ENCODE data around the gene WNT2. TPM values are rescaled to one million over a fixed set of nuclear protein-coding genes. Genes with fewer than 3 reads are reported as not detected.

Gene WNT2
- total RNA-seq, 2 experiments from 2014 or later = not detected

DNA sequence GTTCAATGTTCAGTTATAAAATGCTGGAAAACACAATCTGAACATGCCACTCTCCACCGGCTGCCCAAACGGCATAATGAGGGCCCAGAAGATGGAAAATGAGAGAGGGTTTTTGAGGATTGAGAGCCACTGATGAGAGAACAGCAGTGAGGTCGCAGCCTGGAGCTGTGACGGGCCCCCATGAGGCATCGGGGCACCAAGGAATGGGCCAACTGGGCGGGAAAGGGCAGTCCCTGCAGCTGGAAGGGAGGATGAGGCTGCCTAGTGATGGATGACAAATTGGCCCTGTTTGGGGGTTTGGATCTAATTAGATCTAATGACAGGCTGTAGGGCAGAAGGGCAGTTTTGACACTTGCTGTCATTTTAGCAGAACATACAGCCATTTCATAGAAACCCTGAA lies 39.1 kb downstream of the WNT2 start:
- H3K4me1 Mint-ChIP-seq = no peaks in the 10 kb centered on the region
- DNase-seq = no peak
- no peak overlapping the region for H3K4me3 Mint-ChIP-seq
- H3K9me3 Mint-ChIP-seq = no peaks in the 10 kb centered on the region
- H3K27me3 Mint-ChIP-seq = no peaks in the 10 kb centered on the region
- no peaks in the 10 kb centered on the region for H3K36me3 Mint-ChIP-seq
- ATAC-seq (ENCODE audit: low read depth) = no peak
- POLR2A ChIA-PET = no interaction called here
- H3K27ac Mint-ChIP-seq = no peak overlapping the region

DNA sequence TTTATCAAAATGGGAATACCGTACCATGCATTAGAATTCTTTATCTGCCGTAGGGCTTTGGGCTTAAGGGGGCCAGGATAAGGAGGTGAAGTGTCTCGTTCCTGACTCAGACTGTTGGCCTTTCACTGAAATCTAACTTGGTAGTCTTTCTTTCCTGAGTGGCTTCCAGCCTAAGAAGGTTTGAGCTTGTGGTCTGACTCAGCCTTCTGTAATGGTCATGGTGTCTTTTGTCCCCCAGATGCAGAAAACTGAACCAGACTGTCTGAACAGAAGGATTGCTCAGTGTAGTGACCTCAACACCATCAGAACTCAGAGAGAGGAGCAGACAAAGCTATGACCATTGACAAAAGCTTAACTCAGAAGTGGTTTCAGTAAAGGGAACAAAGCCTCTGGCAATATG lies 39.5 kb downstream of the WNT2 start:
- H3K27ac Mint-ChIP-seq = no peak overlapping the region
- H3K4me3 Mint-ChIP-seq = no peak overlapping the region
- POLR2A ChIA-PET = no interaction called here
- no peaks in the 10 kb centered on the region for H3K9me3 Mint-ChIP-seq
- no peaks in the 10 kb centered on the region for H3K4me1 Mint-ChIP-seq
- ATAC-seq (ENCODE audit: low read depth) = no peak
- no peak for DNase-seq
- H3K36me3 Mint-ChIP-seq = no peaks in the 10 kb centered on the region
- no peaks in the 10 kb centered on the region for H3K27me3 Mint-ChIP-seq

DNA sequence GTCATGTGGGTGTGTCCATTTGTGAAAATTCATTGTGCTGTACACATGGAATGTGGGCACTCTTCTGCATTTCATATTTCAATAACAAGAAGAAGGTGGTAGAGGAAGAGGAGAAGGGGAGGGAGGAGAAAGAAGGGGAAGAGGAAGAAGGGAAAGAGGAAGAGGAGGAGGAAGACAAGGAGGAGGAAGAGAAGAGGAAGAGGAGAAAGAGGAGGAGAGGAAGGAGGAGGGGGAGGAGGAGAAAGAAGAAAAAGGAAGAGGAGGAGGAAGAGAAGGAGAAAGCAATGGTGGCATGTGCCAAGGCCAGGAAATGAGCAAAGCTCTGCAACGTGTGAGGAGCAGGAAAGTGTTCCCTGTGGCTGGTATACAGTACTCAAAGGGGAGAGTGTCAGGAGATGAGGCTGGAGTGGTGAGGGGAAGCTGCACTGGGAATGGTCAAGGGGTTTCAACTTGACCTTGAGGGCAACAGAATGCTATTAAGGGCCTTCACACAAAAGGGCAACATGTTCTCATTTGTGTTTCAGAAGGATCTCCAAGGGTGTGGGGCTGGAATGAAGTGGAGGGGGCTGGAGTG lies 40.5 kb downstream of the WNT2 start:
- no peak for DNase-seq
- Mint-ChIP-seq H3K27ac (no peak overlapping the region), H3K36me3 (no peaks in the 10 kb centered on the region), H3K27me3 (no peaks in the 10 kb centered on the region), H3K4me1 (no peaks in the 10 kb centered on the region), H3K4me3 (no peak overlapping the region), H3K9me3 (no peaks in the 10 kb centered on the region)
- no peak for ATAC-seq (ENCODE audit: low read depth)
- POLR2A ChIA-PET = no interaction called here

DNA sequence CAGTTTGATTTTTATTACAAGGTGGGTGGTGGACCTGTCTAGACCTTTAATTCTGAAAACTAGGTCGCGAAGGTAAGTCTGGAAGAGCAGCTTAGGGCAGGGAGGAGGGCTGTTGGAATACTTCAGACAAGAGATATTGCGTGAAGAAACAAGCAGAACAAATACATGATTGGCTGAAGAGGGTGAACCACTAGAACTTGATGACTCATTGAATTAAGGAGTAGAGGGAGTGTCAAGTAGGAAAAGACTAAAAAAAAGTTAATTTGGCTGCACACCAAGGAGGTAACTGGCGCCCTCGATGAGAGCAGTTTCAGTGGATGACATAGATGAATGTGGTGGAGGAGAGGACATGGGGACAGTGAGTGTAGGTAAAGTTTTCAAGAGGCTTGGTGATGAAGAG lies 41.3 kb downstream of the WNT2 start:
- Mint-ChIP-seq H3K36me3 (no peaks in the 10 kb centered on the region), H3K4me1 (no peaks in the 10 kb centered on the region), H3K4me3 (no peak overlapping the region), H3K27me3 (no peaks in the 10 kb centered on the region), H3K27ac (no peak overlapping the region), H3K9me3 (no peaks in the 10 kb centered on the region)
- no peak for DNase-seq
- POLR2A ChIA-PET = no interaction called here
- no peak for ATAC-seq (ENCODE audit: low read depth)

DNA sequence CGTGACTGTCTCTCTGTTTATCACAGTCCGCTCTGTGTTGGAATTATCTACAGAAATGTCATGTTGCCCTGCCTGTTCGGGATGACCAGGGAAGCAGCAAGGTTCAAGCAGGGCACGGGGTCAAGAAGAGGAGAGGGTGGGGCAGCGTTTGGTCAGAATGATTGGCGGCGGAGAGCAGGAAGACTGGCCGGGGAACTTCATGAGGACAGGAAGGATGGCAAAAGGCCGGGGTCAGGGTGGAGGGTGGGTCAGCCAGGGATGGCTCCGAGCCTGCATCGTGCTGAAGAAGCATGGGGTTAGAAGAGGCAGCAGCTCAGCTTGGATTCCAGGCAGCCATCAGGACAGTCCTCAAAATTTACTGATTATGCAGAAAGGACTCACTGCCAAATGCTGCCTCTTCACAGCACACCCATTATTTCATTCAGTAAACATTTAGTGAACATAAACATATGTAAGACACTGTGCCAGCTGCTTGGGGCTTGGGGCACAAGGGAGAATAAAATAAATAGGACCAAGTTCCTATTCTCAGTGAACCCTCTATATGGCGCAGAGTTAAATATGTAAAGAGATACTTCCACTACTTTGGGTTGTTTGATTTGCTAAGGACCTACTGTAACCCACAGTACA lies 42.8 kb downstream of the WNT2 start:
- POLR2A ChIA-PET = no interaction called here
- no peaks in the 10 kb centered on the region for H3K9me3 Mint-ChIP-seq
- no peaks in the 10 kb centered on the region for H3K4me1 Mint-ChIP-seq
- H3K4me3 Mint-ChIP-seq = no peak overlapping the region
- DNase-seq = no peak
- H3K27ac Mint-ChIP-seq = no peak overlapping the region
- no peaks in the 10 kb centered on the region for H3K36me3 Mint-ChIP-seq
- no peaks in the 10 kb centered on the region for H3K27me3 Mint-ChIP-seq
- ATAC-seq (ENCODE audit: low read depth) = no peak

DNA sequence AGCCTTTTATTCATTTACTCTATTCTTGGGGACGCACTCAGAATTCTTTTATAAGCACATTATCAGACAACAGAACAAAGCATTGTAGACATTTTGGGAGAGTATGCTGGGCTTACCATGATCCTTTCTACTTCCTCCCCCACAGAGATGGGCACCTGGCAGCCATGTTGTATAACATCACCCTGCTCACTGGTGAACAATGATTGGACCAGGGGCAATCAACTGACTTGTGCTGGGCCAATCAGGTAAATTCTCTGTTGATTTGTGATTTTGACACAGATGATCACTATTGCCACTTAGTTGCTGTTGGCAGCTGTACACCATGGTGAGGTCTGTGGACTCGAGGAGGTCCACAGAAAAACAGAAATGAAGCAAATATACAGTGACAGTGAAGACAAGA lies 43.7 kb downstream of the WNT2 start:
- Mint-ChIP-seq H3K27me3 (no peaks in the 10 kb centered on the region), H3K36me3 (no peaks in the 10 kb centered on the region), H3K4me1 (no peaks in the 10 kb centered on the region), H3K9me3 (no peaks in the 10 kb centered on the region), H3K27ac (no peak overlapping the region), H3K4me3 (no peak overlapping the region)
- POLR2A ChIA-PET = no interaction called here
- ATAC-seq (ENCODE audit: low read depth) (no peak), DNase-seq (no peak)

DNA sequence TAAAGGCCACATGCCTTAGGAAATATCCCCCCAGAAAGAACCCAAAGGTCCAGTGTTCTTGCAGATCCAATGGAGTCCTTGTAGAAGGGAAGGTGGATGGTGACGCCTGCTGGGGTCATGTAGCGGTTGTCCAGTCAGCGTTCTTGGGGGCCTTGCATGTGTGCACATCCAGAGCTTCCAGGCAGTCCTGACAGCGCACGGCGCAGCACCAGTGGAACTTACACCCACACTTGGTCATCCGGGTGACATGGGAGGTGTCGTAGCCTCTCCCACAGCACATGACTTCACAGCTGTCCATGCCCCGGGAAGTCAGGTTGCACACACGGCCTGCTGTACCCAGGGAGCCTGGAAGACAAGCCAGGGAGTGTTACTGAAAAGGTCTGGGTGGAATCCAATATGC lies 44.8 kb downstream of the WNT2 start:
- DNase-seq = no peak
- no peak for ATAC-seq (ENCODE audit: low read depth)
- Mint-ChIP-seq H3K9me3 (no peaks in the 10 kb centered on the region), H3K36me3 (no peaks in the 10 kb centered on the region), H3K4me1 (no peaks in the 10 kb centered on the region), H3K27ac (no peak overlapping the region), H3K4me3 (no peak overlapping the region), H3K27me3 (no peaks in the 10 kb centered on the region)
- POLR2A ChIA-PET = no interaction called here

DNA sequence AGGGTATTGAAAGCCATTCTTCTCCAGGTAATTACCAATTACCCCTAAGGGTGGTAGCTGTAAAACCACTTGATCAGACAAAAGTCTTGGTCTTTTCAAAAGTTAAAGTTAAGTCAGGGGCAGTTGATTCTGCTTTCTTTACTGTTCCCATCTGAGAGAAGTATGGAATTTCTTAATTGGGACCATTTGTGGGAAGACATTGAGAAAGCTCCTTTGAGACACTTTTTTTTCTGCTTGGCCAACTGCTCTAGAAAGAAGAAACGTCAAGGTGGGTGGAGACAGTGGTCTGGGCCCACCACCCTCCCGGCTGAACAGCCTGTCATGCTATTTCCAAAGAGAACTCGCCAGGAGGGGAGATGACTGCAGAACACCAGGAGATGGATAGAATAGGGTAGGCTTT lies 45.3 kb downstream of the WNT2 start:
- Mint-ChIP-seq H3K27ac (no peak overlapping the region), H3K27me3 (peaks cover 3% of the 10 kb centered on the region), H3K36me3 (no peaks in the 10 kb centered on the region), H3K9me3 (no peaks in the 10 kb centered on the region), H3K4me1 (no peaks in the 10 kb centered on the region), H3K4me3 (no peak overlapping the region)
- POLR2A ChIA-PET = no interaction called here
- ATAC-seq (ENCODE audit: low read depth) (no peak), DNase-seq (no peak)

DNA sequence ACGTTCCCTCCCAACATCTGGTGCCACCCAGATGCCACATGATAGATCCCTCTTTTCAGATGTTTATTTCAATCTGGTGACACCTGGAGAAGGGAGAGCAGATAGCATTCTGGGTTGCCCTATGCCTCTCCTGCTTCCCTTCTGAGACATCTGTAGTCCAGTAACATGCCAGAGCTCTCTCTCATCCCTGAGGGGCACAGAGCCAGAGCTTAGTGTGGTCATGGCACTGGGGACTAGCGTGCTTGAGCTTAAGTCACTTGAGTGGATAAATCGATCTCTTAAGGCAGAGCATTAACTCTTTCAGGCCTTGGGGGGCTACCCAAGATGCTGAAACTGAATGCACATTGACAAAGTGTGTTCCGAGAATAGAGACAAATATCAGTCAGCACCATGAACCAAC lies 47.9 kb downstream of the WNT2 start:
- Mint-ChIP-seq H3K27ac (no peak overlapping the region), H3K4me3 (no peak overlapping the region), H3K36me3 (no peaks in the 10 kb centered on the region), H3K4me1 (no peaks in the 10 kb centered on the region), H3K9me3 (no peaks in the 10 kb centered on the region), H3K27me3 (peaks cover 5% of the 10 kb centered on the region)
- POLR2A ChIA-PET = no interaction called here
- DNase-seq (no peak), ATAC-seq (ENCODE audit: low read depth) (no peak)

DNA sequence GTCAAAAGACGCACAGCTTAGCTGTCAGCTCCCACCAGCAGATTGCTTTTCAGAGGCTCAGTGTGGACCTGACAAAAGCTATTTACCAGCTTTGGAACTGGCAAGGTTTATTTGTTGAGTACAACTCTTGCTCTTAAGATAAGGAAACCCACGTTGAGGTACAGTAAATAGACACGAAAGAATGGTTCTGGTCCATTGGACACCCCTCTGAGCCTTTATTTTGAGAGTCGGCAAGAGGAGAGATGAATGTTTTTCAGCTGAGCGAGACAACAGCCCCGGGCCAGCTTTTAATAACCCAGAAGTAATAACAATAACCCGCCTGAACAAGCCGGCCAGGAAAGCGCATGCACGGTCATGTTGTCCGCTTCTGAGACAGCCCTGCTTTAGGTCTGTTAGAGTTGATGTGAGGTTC lies 49.0 kb downstream of the WNT2 start:
- DNase-seq (no peak), ATAC-seq (ENCODE audit: low read depth) (no peak)
- Mint-ChIP-seq H3K4me1 (no peaks in the 10 kb centered on the region), H3K36me3 (no peaks in the 10 kb centered on the region), H3K9me3 (no peaks in the 10 kb centered on the region), H3K4me3 (no peak overlapping the region), H3K27ac (no peak overlapping the region), H3K27me3 (peaks cover 5% of the 10 kb centered on the region)
- POLR2A ChIA-PET = no interaction called here

DNA sequence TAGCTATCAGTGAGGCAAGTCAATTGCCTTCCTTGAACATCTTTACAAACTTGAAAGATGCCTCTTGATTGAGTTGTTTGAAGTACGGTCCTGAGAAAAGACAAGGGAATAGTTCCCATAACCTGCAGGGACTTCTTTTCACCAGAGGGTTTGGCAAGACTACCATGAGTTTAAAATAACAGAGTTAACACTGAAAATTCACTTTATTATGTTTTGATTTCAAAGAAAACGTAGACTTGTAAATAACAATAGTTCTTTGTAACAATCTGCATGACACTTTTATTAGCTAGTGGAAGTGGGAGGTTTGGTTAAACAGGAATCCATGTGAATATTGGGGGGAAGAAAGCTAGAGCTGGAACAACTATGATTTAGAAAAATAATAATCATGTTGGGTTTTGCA lies 49.5 kb downstream of the WNT2 start:
- no peak overlapping the region for H3K4me3 Mint-ChIP-seq
- H3K27me3 Mint-ChIP-seq = peaks cover 5% of the 10 kb centered on the region
- DNase-seq (no peak), ATAC-seq (ENCODE audit: low read depth) (no peak)
- POLR2A ChIA-PET = no interaction called here
- no peaks in the 10 kb centered on the region for H3K4me1 Mint-ChIP-seq
- H3K36me3 Mint-ChIP-seq = no peaks in the 10 kb centered on the region
- H3K9me3 Mint-ChIP-seq = no peaks in the 10 kb centered on the region
- H3K27ac Mint-ChIP-seq = no peak overlapping the region

DNA sequence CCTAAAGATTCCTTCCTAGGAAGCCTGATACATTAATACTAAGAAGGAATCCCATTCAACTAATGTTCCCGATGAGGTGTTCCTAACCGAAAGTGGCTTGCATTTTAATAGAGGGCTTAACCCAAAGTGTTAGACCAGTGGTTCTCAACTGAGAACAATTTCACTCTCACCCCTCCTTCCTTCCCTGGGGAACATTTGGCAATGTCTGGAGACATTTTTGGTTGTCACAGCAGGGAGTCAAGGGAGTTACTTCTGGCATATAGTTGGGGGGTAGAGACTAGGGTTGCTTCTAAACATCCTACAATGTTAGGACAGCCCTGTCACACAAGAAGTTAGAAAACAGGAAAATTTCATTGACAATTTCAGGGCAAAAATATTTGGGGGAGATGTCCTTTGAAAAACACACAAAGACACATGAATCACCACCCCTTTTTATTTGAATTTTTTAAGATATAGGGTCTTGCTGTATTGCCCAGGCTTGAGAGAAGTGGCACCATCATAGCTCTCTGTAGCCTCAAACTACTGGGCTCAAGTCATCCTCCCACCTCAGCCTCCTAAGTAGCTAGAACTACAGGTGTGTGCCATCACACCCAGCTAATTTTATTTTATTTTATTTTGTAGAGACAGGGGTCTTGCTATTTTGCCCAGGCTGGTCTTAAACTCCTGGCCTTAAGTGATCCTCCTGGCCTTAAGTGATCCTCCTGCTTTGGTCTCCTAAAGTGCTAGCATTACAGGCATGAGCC lies 50.7 kb downstream of the WNT2 start:
- H3K4me1 Mint-ChIP-seq = no peaks in the 10 kb centered on the region
- peaks cover 1% of the 10 kb centered on the region for H3K9me3 Mint-ChIP-seq
- no peak overlapping the region for H3K4me3 Mint-ChIP-seq
- POLR2A ChIA-PET = no interaction called here
- H3K27me3 Mint-ChIP-seq = peaks cover 5% of the 10 kb centered on the region
- no peaks in the 10 kb centered on the region for H3K36me3 Mint-ChIP-seq
- ATAC-seq (ENCODE audit: low read depth) (no peak), DNase-seq (no peak)
- no peak overlapping the region for H3K27ac Mint-ChIP-seq

DNA sequence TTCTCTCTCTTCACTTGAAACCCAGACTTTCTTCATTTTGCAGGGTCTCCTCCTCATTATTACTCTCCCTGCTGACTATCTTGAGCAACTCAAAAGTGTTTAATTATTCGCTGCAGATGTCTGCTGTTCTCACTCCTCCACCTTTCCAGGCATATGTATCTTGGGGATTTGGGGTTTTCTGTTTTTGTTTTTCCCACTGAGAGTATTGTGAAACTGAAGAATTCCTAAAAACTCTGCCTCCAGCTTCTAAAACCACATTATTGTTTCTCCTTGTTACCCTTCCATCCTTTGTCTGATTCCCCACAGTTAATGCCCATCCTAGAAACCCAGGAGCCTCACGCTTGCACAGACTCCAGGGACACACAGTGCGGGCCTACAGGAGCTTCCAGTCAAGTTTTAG lies 51.3 kb downstream of the WNT2 start:
- H3K27me3 Mint-ChIP-seq = peaks cover 5% of the 10 kb centered on the region
- DNase-seq (no peak), ATAC-seq (ENCODE audit: low read depth) (no peak)
- no peaks in the 10 kb centered on the region for H3K4me1 Mint-ChIP-seq
- POLR2A ChIA-PET = no interaction called here
- H3K4me3 Mint-ChIP-seq = no peak overlapping the region
- H3K9me3 Mint-ChIP-seq = peaks cover 1% of the 10 kb centered on the region
- H3K27ac Mint-ChIP-seq = no peak overlapping the region
- H3K36me3 Mint-ChIP-seq = no peaks in the 10 kb centered on the region

DNA sequence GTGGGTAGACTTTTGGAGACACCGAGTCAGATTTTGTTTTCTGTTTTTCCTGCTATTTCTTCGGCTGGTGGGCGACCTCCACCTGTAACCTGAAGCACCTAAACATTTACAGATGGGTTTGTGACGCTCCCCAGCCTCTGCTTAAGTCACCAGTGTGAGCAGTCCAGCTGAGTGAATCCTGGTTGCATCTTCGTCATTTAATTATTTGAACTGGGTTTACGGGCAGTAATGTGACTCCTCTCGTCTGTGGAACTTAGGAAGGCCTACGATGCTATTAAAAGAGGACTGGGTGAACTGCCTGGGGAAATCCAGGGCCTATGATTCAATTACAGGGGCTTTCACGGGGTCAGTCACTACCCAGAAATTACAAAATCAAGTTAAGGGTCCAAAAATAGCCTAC lies 52.5 kb downstream of the WNT2 start:
- H3K4me3 Mint-ChIP-seq = no peak overlapping the region
- peaks cover 5% of the 10 kb centered on the region for H3K27me3 Mint-ChIP-seq
- ATAC-seq (ENCODE audit: low read depth) (no peak), DNase-seq (no peak)
- no peak overlapping the region for H3K27ac Mint-ChIP-seq
- H3K4me1 Mint-ChIP-seq = no peaks in the 10 kb centered on the region
- POLR2A ChIA-PET = no interaction called here
- peaks cover 1% of the 10 kb centered on the region for H3K9me3 Mint-ChIP-seq
- no peaks in the 10 kb centered on the region for H3K36me3 Mint-ChIP-seq

Measured in activated naive CD8-positive, alpha-beta T cell treated with anti-CD3 and anti-CD28 coated beads, Interleukin-2, amount 10 ng/mL, durations not matched to agents 7 days and 5 days (primary cell).